NCI-H1105 treated with DMSO at 0.1 percent for 48 hours (cell line): ENCODE results near the gene FAM98A.
A peak's percentile ranks its signal among the peaks of the same experiment; 100 is the strongest.

Source experiments
- DNase-seq: peaks from one replicate; lab custom pipeline; 2025; lab: John Stamatoyannopoulos, UW

The FAM98A gene

DNA sequence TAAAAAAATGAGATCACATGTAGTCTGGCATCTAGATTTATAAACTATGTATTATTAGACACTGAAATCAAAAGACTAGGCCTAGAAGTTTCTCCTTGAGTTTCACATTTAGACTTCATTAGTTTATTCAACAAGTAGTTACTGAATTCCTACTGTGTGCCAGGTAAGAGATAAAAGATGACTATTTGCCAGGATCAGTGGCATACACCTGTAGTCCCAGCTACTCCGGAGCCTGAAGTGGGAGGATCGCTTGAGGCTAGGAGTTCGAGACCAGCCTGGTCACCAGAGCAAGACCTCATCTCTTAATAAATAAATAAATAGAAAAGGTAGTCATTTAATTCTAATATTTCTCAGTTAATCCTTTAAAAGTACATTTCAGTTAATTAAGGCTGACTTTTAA, 2.1 kb downstream of the FAM98A start:
- no peak for DNase-seq

DNA sequence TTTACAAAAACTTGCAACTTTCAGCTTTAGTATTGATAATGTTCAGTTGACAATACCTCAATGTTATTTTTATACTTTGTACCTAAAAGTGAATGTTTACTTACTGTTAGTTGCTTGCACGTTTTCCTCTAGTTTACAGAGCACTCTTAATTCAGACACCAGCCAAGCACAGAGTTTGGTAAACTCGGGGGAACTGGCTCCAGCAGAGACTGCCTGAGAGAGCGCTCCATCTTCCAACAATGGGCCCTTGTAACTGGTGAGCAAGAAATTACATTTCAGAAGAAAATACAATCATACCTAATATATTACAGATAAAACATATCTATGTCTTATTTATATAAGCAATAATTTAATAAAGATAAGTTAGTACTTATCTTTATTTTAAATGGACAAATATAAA, 3.7 kb downstream of the FAM98A start:
- no peak for DNase-seq

DNA sequence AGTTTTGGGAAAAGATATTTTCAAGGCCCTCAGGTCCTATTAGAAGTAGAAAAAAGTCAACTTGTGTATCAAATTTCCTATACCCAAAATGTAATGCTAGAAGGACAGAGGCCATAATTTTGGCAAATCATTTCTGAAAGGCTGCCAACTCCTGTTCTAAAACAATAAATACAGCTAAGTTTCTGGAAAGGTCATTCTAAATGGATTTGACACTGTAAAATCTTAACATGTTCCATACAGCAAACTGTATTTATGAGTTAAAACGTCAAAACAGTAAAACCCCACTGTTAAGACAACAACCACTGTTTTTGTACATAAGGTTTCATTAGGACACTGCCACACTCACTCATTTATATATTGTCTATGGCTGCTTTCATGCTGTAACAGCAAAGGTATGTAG, 9.7 kb downstream of the FAM98A start:
- peak; percentile 20 for DNase-seq

DNA sequence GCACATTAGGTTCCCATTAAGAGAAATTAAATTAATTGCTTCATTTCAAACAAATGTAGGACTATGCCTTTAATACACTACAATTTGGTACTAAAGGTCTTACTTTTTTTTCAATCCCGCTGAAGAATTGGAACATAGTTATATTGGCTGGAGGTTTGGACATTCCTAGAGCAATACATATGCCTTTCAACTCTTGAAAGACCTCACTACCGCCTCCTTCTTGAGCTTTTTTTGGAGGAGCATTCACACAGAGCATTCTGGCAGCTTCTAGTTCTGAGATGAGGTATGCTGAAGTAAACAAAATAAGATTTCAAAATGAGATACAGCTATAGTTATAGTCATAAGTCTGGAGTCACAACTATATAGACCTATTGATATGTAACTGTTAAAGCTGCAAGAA, 10.9 kb downstream of the FAM98A start:
- DNase-seq = no peak

DNA sequence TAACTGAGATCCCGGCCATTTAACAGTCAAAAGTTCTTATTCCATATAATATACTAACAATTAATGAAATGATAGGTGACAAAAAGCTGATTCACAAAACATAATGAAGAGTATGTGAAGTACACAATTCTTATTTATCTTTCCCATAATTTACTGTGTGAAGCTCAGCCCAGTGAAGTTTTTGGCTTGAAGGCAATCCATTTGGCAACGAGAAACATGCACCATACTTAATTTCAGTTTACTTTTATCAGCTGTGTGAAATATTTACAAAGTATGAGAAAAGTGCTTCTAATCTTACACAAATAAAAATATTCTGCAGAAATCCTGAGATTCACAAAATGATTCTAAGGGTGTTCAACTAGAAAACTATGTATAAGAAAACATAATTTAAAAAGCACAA, 12.3 kb downstream of the FAM98A start:
- DNase-seq = no peak

DNA sequence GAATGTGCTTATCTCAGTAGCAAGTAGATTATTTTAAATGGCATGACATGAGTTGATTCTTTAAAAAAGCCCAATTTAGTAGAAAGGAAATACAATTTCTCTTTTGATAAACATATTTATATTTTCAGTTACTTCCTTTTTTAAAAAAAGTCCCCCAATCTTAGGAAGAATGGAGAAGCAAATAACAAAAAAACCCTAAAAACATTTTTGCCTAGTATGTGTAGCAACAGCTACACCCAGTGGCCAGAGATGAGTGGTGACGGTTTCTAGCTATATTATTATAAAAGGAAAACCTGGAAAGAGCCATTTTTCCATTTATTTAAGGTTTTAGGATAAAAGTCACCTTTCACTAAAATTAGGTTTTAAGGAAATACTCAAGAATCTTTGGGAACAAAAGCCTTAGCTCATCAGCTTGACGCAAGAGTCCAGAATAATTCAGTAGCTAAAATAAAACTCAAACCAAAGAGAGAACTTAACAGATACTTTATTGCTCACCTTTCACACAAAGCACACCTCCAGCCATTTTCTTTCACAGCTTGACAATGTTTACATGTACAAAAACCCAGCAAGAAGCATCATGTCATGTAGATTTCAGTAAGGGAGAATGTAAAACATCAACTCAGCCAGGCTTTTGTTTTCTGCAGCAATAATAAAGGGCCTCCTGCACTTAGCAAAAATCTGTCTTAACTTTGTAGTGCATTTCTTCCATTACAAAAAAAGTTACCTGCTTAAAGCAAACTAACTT, 15.7 kb downstream of the FAM98A start:
- peak; percentile 34 for DNase-seq

DNA sequence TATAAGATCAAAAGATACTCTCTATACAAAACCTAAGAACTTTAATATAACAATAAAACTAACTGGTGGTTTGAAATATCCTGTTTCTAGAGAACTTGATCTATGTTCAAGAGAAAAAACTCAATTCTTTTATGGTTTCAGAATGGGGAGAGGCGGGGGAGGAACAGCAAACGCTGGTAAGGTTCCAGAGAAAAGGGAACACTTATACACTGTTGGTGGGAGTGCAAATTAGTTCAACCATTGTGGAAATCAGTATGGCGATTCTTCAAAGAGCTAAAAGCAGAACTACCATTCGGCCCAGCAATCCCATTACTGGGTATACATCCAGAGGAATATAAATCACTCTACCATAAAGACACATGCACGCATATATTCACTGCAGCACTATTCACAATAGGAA, 17.2 kb downstream of the FAM98A start:
- no peak for DNase-seq

DNA sequence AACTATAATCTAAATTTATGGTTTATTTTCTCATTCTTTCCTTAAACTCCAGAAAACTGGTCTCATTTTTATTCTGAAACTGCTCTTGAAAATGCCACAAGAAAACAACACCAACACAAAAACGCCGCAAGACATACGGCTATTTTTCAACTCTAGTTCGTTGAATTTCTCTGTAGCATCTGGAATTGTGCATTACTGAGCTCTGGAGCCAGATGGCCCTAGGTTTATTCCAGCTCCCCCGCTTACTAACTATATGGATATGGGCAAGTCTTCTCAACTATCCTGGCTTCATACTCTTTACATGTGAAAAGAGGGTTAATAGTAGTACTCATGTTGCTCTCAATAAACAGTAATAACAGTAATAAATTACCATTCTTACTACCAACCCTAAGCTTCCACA, 19.9 kb downstream of the FAM98A start:
- no peak for DNase-seq

DNA sequence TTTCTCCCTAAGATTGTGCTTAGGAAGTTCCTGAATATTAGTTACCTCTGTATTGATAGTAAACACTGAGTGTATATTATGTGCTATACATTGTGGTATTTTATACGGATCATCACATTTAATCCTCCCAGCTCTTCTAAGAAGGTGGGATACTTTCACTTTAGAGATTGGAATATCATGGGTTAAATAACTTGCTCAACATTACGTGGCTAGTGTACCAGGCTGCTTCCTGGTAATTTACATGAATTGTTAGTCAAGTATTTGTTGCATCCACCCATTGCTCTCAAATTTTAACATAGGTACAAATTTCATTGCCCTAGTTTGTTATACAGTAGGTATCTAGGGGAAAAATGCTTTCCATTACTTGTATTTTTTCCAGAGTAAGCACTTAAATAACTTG, 21.4 kb downstream of the FAM98A start:
- DNase-seq = no peak

DNA sequence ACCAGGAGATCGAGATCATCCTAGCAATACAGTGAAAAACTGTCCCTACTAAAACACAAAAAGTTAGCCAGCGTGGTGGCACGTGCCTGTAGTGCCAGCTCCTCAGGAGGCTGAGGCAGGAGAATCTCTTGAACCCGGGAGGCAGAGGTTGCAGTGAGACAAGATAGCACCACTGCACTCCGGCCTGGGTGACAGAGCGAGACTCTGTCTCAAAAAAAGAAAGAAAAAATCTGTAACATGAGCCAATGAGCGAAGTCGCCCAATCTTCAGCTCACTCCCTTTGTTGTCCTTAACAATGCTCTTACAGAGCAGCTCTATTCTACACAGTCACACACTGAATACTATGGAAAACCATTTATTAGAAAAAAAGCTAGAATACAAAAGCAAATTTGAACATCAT, 22.0 kb downstream of the FAM98A start:
- no peak for DNase-seq

DNA sequence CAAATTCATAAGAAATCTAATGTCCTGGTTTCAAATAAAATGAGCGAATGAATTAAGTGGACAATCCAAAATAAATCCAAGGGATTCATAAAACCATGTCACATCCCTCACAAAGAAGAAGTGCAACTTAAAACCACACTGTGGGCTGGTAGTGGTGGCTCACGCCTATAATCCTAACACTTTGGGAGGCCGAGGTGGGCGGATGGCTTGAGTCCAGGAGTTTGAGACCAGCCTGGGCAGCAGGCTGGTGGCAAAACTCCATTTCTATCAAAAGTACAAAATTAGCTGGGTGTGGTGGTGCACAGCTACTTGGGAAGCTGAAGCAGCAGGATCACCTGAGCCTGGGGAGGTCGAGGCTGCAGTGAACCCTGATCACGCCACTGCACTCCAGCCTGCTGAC, 25.4 kb downstream of the FAM98A start:
- no peak for DNase-seq

DNA sequence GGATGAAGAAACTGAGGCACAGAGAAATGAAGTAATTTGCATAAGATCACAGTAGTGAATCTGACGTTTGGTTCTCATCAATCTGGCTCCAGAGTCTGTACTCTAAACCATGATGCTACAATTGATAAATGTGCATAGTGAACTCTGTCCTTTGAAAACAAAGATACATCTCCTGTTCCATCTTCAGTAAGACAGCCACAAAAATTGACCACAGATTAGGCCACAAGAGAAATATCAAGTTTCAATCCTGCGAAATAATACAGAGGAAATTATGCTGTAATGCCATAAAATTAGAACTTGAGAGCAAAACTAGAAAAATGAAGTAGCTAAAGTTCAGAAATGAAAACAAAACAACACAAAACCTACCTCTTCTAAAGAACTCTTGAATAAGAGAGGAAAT, 28.4 kb downstream of the FAM98A start:
- no peak for DNase-seq

DNA sequence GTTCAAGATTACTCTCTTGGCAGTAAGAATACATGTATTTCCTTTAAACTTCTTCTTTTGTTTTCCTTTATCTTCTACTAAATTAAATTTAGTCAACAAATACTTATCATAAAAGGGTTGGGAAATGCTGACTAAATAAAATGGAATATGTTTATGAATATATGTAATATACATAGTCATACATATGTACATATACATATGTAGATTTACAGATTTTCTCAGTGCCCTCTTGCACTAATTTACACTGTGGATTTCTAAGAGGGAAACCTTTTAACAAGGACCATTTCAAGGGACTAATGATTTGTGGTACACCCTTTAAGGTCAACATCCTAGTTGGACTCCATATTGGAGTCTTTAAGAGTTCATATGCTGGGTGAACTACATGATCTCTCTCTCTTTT, 37.2 kb downstream of the FAM98A start:
- no peak for DNase-seq

DNA sequence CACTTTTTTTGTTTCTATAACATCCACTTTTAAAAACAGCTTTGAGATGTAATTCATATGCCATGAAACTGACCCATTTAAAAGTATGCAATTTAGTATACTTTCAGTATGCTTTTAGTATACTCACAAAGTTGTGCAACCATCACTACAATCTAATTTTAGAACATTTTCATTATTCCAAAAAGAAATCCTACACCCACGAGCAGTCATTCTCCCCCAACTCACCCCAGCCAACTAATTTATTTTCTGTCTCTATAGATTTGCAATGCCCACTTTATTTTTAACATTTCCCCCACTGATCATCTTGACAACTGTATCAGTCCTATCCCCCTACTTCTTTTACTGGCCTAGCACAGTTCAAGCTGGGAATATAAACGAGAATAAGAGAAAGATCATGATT, 39.1 kb downstream of the FAM98A start:
- DNase-seq = no peak

DNA sequence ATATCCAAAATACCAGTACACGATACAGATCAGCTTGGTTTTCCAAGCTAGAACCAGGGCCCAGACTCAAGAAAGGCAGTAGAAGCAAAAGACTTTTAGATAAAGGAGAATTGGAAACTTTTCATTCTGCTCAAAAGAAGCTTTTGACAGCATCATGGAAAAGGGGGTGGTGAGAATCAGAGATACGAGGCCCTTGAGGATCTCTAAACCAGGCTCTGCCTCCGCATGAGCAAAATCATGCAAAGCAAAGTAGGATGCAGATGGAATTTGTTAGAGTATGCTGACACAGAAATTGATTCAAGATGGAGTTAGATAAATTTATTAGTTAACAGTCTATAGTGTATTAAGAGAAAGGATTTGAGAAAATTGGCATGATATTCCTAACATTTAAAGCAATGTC, 39.8 kb downstream of the FAM98A start:
- DNase-seq = no peak

DNA sequence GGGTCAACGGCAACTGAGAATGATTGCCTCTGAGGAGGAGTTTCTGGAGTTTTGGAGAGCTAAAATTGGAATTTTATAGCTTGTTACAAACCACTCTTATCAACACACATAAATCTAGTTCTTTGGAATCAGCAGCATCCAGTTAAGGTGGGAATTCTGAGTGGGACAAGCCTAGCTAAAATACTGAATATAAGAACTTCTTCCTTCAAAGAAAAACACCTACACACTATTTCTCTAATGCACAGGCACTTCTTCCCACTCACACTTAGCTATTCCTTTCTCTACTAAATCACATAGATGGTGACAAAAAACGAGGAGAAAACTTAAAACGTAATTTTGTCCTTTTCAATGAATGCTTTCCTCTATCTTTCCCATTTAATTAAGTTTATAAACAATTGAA, 43.4 kb downstream of the FAM98A start:
- no peak for DNase-seq

DNA sequence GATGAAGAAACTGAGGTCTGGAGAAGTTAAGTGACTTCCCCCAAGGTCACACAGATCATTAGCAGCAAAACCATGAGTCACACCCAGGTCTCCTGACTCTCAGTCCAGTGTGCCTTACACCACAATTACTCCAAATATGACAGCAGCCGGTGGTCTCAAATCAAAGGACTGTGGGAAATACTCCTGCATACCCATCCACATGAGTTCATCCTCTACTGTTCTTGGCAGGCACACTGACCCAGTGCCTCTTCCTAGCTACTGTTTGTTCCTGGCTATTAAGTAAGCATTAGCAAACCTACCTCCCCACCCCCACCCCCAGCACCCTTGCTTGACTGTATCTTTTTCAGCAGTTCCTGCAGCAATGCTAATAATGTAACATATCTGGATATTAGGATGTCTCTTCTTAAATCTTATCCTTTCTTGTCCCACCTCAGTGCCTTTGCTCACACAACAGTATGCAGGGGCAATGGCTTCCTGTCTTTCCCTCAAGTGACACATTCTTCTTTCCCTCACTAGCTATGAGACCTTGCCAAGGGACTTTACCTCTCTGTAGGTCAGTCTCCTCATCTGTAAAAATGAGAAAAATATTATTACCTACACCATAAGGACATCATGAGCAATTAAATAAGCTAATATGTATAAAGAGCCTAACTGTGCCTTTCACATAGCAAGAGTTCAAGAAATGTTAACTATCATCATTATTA, 46.2 kb downstream of the FAM98A start:
- no peak for DNase-seq

DNA sequence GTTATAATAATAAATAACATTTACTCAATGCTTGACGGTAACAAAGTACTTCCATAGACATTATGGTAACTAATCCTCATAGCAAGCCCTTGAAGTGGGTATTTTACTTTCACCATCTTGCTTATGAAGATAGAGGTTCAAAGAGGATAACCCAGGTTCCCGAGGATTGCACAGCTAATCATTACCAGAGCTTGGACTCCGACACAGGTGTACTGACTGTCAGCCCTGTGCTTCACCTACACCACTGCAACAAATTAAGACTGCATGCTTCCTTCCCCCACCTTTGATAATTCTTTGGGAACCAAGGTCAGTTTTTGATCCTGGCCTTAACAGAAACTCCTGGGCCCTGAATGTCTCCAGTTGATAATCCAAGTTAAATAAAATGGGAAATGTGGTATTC, 48.9 kb downstream of the FAM98A start:
- DNase-seq = no peak

DNA sequence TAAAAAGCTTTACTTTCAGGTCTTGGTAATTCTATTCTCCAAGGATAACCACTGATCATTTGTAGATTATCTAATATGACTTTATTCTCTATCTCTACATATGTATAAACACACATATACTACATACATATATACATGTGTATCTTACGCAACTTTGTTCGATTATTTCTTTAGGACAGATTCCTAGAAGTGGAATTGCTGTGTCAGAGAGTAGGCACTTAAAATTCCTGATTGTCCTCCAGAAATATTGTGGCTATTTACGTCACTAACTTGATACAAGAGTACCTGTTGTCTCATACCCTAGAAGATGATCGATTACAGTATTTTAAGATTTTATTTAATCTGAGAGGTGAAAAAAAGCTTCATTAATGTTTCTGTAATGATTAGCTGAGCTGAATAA, 57.9 kb downstream of the FAM98A start:
- no peak for DNase-seq

DNA sequence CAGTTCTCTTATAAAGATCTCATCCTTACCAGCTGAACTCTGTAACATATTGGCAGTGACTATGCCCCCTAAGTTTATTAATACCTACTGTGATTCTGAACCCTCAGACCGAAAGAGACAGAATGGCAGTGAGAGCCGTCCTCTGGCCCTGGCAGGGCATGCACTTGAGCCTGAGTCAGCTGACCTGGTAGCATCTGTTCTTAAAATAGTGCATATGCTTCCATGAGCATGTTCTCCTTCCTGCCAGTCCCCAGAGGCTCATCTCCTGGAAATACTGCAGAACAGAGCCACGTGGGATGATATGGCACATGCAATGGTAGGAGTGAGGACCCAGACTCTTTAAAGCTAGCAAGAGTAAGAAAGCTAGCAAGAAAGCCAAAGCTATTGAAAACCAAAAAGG, 63.7 kb downstream of the FAM98A start:
- DNase-seq = no peak
